AG08396 (cell line): ENCODE data around the gene CCL4L2.
A peak's percentile ranks its signal among the peaks of the same experiment; 100 is the strongest.
"Not testable (repeated sequence)": the region's sequence is repeated elsewhere in the genome, so short reads cannot be mapped to it uniquely, and the experiment has no call there.

Experiments
- DNase-seq: peaks from one replicate; pipeline ENCODE4 v3.0.0; 2012; ENCODE audit warnings: low spot score, mixed read lengths

Gene CCL4L2

DNA sequence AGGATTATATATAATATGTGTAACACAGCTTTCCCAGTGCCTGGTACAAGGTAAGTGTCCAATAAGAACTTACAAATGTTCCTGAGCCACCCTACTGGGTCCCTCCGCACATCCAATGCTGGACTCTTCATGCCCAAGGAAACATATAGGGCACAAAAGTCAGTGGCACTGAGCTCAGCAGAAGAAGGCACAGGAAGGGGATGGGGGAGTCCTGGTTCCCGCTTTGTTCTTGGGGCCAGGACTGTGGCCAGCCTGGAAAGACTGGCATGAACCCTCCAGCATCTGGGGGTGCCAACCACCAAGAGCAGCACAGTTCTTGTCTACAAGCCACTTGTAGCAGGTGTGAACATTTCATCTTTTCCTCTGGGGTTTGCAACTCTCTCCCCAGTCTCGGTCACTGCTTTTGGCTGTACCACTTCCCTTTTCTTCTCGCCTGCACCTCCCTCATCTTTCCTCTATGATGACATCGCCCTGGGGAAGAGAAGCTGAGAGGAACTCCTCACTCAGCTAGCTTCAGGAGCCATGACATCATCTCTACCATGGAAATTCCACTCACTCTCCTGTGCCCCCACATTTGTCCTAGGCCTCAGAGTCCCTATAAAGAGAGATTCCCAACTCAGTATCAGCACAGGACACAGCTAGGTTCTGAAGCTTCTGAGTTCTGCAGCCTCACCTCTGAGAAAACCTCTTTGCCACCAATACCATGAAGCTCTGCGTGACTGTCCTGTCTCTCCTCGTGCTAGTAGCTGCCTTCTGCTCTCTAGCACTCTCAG lies at the start of gene CCL4L2:
Gene CCL4L2, plus strand, starts transcription at position 625 of the 773 bp plus-strand sequence.
- DNase-seq: not testable (repeated sequence)

DNA sequence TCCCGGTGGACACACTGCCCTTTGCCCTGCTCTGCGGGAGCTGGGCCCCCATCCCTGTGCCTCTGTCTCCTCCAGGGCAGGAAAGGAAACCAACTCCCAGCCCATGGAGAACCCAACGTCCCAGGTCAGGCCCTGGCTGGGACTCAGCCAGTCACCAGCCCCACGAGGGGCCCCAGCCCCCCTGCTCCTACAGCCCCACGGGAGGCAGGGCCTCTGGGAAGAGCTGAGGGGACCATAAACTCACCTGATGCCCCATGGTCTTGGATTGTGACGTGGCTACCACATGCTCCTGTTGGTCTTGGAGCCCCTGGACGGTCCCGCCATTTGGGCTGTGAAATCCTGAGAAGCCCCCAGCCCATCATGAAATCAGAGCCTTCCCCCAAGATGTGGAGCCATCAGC lies 42.0 kb upstream of the CCL4L2 start:
- DNase-seq: not testable (repeated sequence)

DNA sequence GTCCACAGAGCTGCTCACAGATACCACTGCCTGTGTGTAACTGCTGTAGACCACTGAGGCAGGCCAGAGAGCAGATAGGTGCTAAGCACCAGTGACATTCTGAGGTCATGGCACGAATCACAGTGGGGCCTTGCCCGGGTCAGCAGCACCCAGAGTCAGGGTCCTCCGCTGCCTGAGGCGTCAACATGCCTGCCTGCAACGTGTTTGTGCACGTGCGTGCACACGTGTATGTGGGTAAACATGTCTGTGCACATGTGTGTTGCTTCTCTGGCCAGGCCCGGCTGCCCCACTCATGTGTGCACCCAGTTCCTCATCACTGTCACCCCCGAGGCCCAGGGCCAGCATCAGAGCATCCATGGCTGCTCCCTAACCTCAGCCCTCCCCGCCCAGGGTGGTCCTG lies 34.3 kb upstream of the CCL4L2 start, which contains the start of gene TBC1D3B:
Gene TBC1D3B, minus strand, starts transcription at position 101 of the 400 bp plus-strand sequence. CDS start 1,586 bp downstream, outside the sequence.
- DNase-seq: not testable (repeated sequence)

DNA sequence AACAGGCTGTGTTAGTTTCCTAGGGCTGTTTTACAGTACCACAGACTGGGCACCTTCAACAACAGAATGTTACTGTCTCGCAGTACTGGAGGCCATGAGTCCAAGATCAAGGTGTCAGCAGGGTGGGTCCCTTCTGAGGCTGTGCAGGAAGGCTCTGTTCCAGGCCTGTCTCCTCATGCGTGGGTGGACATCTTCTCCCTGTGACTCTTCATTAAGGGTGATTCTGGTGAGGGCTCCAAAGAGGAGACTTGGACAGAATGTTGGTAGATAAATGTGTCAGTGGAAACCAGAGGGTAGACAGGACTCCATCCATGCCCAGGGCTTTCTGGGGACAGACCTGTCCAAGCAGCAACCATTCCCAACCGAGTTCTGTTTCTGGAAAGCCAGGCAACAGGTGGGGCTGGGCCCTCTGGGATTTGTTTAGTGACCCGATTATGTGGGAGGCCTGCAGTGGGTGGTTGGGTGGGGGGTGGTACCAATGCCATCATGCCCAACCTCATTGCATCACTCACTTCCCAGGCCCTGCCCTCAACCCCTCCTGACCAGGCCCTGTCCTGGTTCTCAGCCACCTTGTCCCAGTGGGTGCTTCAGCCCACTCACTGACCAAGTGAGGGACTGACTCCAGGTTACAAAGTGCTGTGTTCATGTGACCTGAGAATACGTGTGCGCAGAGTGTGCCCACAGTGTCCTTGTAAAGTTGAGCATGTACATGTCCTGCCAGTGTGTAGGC lies 29.3 kb upstream of the CCL4L2 start:
- DNase-seq: not testable (repeated sequence)

DNA sequence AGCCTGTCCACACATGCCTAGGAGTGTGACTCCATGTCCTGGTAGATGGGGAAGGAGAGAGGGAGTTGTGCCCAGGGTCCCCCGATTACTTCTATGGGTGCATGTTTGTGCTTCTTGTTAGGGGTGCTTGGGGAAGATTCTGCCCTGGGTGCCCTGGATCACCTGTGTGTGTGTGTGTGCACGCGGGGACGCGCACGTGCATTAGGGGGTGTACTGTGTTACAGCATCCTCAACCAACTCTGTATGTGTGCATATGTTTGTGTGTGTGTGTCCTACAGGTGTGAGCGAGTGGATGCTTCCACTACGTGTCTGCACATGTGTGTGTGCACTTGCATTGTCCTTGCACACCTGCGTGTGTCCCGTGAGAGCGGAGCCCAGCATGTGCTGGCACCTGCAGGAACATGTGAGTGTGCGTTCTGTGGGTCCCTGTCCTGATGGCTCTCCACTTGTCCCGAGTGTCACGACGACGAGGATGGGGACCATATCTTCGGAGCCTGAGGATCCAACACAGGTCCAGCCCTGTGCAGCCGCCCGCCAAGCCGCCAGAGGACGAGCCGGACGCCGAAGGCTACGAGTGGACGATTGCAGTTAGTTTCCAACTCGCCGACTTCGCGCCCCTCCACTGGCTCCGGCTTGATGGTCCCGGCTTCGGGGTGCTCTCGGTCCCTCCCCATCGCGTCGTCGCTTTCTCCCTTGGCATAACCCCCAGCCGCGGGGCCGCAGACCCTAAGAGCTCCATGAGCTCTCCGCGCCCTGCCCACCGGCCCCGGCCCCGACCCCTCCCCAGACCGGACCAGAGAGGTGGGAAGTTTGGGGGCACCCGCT lies 28.5 kb upstream of the CCL4L2 start:
- peak; percentile 47 for DNase-seq

DNA sequence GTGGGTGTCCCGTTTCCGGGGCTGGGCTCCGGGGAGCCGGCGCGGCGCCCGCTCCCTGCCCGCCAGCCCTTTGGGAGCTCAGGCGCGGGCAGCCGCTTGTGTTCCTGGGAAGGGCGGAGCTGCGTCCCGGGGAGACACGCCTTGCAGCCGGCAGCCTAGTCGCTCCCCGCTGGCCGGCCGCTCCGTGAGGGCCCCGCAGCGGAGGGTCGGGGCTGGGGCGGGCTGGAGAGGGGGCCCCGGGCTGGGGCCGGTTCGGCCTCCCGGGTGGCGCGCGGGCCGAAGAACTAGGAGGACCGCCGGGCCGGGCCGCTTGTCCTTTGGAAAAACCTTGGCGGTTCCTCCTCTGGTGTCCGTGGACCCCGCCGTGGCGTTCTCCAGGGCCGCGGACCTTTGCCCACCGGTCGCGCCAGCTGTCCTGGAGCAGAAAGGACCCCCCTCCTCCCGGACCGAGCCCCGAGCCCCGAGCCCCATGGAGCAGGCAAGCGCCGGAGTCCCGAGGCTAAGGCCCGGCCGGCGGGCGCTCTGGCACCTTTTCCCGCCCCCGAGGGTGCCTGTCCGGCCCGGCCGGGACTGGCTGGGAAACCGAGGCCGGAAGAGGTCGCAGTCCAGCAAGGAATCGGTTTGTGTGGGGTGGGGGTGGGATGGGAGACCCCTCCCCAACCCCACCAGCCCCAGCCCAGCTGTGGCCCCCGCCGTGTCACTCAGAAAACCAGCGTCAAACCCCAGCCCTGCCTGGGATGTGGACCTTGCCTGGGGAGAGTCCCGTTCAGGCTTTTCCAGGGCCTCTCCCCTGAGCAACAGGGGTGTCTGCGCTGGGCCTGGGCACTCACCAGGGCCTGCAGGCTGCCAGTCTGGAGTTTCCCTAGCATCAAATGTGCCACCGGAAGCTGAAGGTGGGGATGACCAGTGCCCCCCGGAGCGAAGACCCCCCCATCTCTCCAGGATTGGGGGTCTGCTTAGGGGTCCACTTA lies 27.6 kb upstream of the CCL4L2 start:
- peak; percentile 93 for DNase-seq

DNA sequence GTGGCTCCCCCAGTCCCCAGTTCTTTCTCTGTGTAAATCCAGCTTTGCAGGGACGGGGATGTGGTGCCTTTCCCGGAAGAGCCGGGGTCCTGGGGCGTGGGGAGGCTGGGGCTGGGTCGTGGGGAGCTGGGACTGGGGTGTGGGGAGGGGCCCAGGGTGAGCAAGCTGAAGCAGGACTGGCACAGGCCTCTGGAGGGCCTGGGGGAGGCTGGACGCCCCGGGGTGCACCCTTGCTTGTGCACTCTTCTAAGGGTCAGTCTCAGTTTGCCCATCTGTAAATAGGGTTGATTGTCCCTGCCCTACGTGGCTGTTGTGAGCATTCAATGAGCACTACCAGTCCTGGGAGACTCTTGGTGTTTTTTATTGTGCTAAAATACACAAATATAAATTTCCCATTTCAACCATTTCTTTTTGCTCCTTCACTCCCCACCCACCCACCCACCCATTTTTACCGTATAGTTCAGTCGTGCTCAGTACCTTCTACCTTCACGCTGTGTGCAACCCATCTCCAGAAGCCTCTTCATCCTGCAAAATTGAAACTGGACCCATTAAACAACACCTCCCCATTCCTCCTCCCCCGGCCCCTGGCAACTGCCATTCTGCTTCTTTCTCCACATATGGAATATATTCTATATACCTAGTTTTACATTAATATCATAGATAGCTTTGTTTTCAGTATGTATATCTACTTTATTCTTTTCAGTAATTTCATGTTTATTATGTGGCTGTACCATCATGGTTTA lies 26.7 kb upstream of the CCL4L2 start:
- DNase-seq: no peak

DNA sequence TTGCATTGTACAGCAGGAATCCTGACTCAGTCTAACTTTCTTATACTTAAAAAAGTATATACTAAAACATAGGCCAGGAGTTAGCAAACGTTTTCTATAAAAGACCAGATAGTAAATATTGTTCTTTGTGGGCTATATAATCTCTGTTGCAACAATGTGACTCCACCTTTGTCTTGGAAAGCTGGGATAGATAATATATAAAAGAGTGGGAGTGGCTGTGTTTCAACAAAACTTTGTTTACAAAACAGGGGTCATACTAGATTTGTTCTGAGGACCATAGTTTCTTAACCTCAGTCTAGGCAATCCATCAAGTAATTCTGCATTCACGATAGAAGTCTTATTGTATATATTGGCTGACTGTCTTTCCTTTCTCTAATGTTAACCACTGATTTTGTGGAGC lies 25.4 kb upstream of the CCL4L2 start:
- no peak for DNase-seq

DNA sequence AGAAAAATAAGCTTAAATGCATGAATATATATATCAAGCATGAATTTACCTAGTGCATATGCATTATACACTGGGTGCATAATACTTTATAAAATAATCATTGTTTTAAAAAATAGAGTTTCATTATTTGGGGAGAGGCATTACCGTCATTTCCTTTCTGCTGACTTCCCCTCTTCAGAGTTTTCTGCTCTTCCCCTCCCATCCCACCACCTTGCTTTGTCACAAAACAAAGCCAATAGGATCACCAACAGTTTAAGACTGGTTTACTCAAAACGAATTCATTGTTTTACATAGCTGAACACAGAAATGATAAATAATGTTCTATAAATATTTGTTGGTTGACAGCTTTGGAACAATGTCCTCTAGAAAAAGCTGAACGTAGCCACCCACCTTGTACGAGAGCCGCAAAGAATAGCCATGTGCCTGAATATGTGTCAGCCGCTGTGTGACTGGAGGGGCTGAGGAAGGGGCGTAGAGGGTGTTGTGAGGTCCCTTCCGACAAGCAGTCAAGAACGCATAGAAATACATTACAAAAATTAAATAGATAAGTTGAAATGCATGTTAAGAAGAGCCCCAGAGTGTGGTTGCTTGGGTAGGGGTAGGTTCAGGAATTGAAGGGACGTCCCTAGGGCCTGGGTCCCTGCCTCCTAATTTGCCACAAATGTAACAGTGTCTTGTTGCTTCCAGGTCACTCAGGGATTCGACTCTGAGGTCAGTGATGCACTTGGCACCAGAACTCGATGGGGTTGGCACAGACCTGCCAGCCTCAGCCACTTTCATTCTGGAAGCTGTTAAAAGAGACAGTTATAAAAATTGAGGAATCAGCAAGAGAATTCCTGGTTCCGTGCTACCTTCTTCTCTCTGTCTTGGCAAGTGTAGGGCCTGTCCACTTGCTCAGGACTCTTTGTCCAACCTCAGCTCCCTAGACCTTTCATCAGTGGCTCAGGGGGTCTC lies 23.8 kb upstream of the CCL4L2 start:
- not testable (repeated sequence) for DNase-seq

DNA sequence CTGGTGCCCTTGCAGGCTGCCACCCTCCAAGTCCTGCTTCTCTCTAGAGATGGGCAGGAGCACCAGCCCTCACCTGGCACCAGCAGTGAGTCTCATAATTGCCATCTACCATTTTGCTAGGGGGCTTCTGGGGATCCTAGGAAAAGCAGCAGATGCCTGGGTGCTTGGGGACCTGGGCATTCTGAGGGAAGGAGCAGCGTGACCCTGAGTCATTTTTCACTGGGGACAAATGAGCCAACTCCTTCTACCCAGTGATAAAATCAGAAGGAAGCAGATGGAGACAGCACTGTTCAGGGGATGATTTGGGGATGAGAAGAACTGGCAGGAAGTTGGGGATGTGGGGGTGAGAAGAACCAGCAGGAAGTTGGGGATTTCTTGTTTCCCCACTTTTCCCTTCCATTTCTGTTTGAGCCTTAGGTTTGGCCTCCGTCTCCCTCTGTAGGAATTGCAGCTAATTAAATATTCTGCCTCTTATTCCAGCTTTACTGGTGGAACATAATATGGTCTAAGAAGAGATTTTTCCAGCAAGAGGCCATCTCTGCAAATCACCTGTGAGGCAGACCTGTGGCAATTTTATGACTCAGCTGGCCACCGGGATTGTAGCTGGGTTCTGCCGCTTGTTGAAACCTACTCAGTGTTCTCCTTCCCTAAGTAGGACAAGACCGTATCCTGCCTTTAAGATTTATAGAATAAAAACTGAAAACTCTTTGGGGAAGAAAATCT lies 22.8 kb upstream of the CCL4L2 start:
- DNase-seq: not testable (repeated sequence)

DNA sequence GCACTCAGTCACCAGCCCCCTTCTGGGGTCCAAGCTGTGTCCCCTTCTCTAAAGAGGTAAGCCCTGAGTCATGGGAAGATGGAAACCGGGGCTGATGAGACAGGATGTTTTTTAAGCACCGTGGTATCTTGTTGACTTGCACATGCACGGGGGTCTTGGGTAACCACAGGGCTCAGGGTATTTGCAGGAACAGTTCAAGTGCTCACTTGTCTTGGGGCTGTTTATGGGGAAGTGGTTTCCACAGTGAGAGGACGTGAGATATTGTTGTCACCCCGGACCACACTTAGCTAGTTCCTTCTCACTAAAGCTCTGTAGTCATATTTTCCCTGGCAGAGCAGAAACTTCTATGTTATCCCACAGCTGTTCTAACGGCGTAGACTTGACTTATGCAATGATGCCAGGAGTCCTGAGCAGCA lies 22.0 kb upstream of the CCL4L2 start:
- DNase-seq: no peak

DNA sequence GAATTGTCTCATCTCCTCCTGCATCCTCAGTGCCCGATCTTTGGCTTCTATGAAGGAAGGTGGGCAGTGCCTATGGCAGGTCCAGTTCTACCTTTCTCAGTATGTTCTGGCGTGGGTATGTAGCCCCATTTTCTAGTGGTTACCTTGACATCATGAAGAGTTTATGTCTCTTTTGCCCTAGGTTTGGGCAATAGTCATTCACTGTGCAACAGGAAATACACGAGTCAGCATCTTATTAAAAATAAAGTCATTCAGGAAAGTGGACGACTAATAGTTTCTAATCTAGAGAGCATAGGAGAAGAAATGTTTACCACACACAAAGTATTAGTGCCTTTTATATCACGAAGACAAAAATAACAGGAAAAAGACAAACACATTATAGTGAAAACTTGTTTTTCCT lies 20.9 kb upstream of the CCL4L2 start:
- not testable (repeated sequence) for DNase-seq

DNA sequence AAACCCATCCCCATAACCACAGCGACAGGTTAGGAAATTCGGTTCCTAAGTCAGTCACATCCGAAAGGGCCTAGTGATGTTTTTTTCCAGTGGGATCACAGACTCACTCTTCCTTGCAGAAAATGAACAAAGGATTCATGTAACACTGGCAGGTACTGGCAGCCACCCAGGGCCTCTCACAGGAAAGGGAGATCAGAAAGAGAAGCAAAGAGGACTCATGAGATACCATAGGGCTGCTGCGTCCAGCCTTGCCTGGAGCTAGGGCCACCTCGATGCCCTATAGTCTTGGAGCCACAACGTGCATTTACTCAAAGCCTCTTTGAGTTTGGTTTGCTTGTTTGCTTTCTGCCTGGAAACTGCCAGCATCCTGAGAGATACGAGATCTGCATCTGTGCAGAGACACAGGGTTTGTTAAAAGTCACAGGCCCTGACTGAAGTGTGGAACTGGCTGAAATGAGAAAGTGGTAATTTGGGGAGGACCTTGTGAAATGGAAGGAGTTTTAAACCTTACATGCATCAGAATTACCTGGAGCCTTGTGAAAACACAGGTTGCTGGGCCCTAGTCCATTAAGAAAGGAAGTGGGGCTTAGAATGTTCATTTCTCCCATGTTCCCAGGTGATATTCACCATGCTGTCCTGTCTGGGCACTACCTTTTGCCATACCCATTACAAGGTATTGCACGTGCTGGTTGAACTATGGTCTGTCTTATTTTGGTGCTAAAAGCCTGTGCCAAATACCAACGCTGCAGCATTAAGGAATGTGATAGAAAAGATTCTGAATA lies 20.1 kb upstream of the CCL4L2 start:
- DNase-seq: not testable (repeated sequence)

DNA sequence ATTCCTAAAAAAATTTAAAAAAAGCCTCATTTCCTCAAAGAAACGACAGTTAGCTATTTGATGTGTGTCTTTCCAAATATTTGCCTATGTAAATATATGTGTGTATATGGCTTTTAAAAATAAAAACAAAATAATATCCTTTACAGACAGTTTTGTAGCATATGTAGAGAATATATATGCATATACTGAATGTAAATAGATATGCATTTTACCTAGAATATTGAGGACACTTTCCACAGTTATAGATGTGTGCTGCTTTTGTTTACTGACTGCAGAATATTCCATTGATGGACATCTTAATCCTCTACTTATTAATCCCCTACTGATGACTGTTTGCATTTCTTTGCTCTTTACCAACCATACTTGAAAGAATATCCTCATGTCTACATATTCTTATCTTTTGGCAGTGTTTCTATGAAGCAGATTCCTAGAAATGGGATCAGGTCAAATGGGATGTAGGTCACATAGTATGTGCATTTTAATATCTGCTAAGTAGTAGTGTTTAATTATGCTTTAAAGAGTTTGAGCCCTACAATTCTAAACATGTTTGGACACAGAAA lies 17.6 kb upstream of the CCL4L2 start:
- DNase-seq: no peak

DNA sequence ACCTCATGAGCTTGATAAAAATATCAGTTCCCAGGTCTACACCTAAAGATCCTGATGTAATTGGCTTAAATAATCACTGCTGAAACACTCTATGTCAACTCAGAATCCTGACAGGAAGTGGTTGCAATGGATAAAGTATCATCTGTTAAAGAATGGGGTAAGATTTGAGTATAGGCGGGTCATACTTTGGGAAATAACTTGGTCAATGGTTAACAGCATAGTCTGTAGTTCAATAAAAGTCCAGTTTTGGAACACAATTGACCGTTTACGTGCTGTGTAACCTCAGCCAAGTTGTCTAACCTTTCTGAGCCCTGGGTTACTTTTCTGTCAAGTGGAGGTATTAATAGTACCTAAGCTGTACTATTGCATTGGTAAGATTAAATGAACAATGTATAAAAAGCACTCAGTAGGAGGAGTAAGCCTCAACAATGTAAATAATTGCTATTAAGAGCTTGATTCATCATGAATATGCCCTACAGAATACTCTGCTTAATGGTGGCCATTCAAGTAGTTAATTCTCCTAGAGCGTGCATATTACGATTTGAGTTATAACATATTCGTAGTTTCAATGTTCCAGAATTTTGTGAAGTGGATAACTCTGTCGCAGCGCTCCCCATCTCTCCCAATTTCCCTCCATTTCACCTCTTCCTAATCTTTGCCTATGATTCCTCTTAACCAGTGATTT lies 16.6 kb upstream of the CCL4L2 start:
- not testable (repeated sequence) for DNase-seq

DNA sequence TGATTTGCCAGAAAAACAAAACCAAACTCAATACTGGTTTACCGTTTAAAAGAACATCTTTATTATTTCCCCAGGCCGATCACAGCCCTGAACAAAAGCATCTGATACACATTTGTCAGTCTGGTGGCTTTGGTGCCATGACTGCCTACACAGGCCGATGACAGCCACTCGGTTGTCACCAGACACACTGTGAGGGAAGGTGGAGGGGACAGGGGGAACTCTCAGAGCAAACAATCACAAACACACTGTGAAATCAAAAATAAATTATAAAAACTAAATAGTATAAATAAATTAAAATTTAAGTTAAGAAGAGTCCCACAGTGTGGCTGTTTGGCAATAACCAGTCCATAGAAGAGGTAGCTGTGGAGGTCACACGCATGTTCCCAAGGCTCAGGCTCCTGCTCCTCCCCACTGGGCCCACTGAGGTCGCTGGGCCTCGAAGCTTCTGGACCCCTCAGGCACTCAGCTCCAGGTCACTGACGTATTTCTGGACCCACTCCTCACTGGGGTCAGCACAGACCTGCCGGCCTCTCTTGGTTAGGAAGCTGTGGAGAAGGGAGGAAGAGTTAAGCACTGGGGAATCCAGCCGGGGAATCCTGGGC lies 15.9 kb upstream of the CCL4L2 start:
- not testable (repeated sequence) for DNase-seq
